IMR-90 (cell line): ENCODE results near the gene ARHGEF2. TPM values are rescaled to one million over a fixed set of nuclear protein-coding genes. Genes with fewer than 3 reads are reported as not detected.

Experiments used
- ATAC-seq: fragments of 200-7000 bp; cut with Tn5 transposase; 2 replicates; pipeline ENCODE4 v1.9.1; 2020; ENCODE audit warnings: low read depth, mild to moderate bottlenecking, moderate library complexity
- BruUV-seq: library from RNA; stranded (reverse); fragments of 400-500 nt; replicated peaks from 2 replicates; lab custom pipeline; 2021; lab: Mats Ljungman, UMichigan
- CTCF ChIA-PET: fragments of 300-600 bp; formaldehyde crosslinking; extraction: SDS; loops from one replicate; lab custom pipeline; 2021; ENCODE audit warnings: antibody characterized with exemption; lab: Yijun Ruan, JAX
- POLR2A ChIA-PET: fragments of 300-600 bp; sonication (Branson Sonifier 250); formaldehyde crosslinking; loops from one replicate; lab custom pipeline; 2022; ENCODE audit warnings: antibody characterized with exemption; ENCODE audit not compliant: unreplicated experiment; lab: Charles Lee
- DNase-seq: peaks from one replicate; pipeline ENCODE4 v3.0.0; 2013
- H2AFZ ChIP-seq: replicated peaks from 2 replicates; pipeline ENCODE3; 2013; ENCODE audit warnings: low read length, mild to moderate bottlenecking; ENCODE audit not compliant: poor library complexity
- H2AK5ac ChIP-seq: 2 replicates; pipeline ENCODE4 v1.6.1; 2013; ENCODE audit warnings: low read depth, low read length, inconsistent platforms
- H2AK9ac ChIP-seq: replicated peaks from 2 replicates; pipeline ENCODE3; 2013; ENCODE audit warnings: mild to moderate bottlenecking, low read depth, low read length, moderate library complexity; ENCODE audit not compliant: poor library complexity
- H2BK120ac ChIP-seq: 2 replicates; pipeline ENCODE4 v1.6.1; 2013; ENCODE audit warnings: low read depth, low read length, inconsistent platforms
- H2BK15ac ChIP-seq: 3 replicates; pipeline ENCODE4 v1.6.1; 2013; ENCODE audit warnings: low read depth, low read length, inconsistent platforms
- H2BK20ac ChIP-seq: 2 replicates; pipeline ENCODE4 v1.6.1; 2013; ENCODE audit warnings: low read depth, mild to moderate bottlenecking, inconsistent platforms, low read length, moderate library complexity
- H2BK5ac ChIP-seq: 2 replicates; pipeline ENCODE4 v1.6.1; 2013; ENCODE audit warnings: mild to moderate bottlenecking, low read depth, low read length, inconsistent platforms; ENCODE audit not compliant: poor library complexity, severe bottlenecking
- H3K14ac ChIP-seq: replicated peaks from 2 replicates; pipeline ENCODE4 v1.6.1; 2013; ENCODE audit warnings: low read depth, low read length, inconsistent platforms
- H3K18ac ChIP-seq: 2 replicates; pipeline ENCODE4 v1.6.1; 2013; ENCODE audit warnings: low read depth, low read length, control low read depth
- H3K23ac ChIP-seq: 2 replicates; pipeline ENCODE4 v1.6.1; 2013; ENCODE audit warnings: low read depth, low read length, inconsistent platforms
- H3K27ac ChIP-seq: 2 replicates; pipeline ENCODE4 v1.5.1; 2013; ENCODE audit warnings: mild to moderate bottlenecking, control low read depth, low read length; ENCODE audit not compliant: insufficient read depth
- H3K27me3 ChIP-seq: 2 replicates; pipeline ENCODE4 v1.6.1; 2013; ENCODE audit warnings: low read length; ENCODE audit not compliant: control insufficient read depth, insufficient read depth
- H3K36me3 ChIP-seq: 2 replicates; pipeline ENCODE4 v1.6.1; 2013; ENCODE audit warnings: low read length, mixed read lengths; ENCODE audit not compliant: control insufficient read depth, insufficient read depth
- H3K4ac ChIP-seq: 2 replicates; pipeline ENCODE4 v1.6.1; 2013; ENCODE audit warnings: low read depth, low read length, inconsistent platforms
- H3K4me1 ChIP-seq: 2 replicates; pipeline ENCODE4 v1.6.1; 2013; ENCODE audit warnings: low read length, mixed read lengths; ENCODE audit not compliant: control insufficient read depth, insufficient read depth
- H3K4me2 ChIP-seq: 2 replicates; pipeline ENCODE4 v1.6.1; 2013; ENCODE audit warnings: low read depth, mild to moderate bottlenecking, control low read depth, low read length, moderate library complexity
- H3K4me3 ChIP-seq: 2 replicates; pipeline ENCODE4 v1.5.1; 2013; ENCODE audit warnings: low read depth, mild to moderate bottlenecking, control low read depth, low read length, moderate library complexity; ENCODE audit not compliant: insufficient read depth
- H3K56ac ChIP-seq: 2 replicates; pipeline ENCODE4 v1.6.1; 2013; ENCODE audit warnings: low read length, inconsistent platforms; ENCODE audit not compliant: insufficient read depth; ENCODE audit errors: extremely low read depth
- H3K79me1 ChIP-seq, 2 experiments: 2 replicates each; pipeline ENCODE4 v1.6.1; 2013; ENCODE audit warnings: low read length in 2 of 2, inconsistent platforms in 1 of 2, low read depth in 1 of 2
- H3K9ac ChIP-seq: 2 replicates; pipeline ENCODE4 v1.6.1; 2013; ENCODE audit warnings: low read depth, low read length, control low read depth
- H3K9me1 ChIP-seq: 2 replicates; pipeline ENCODE4 v1.6.1; 2013; ENCODE audit warnings: low read length, inconsistent platforms; ENCODE audit not compliant: insufficient read depth
- H3K9me3 ChIP-seq: 2 replicates; pipeline ENCODE4 v1.6.1; 2013; ENCODE audit warnings: low read length; ENCODE audit not compliant: control insufficient read depth, insufficient read depth
- H4K20me1 ChIP-seq: 2 replicates; pipeline ENCODE4 v1.6.1; 2013; ENCODE audit warnings: low read length, inconsistent platforms; ENCODE audit not compliant: insufficient read depth
- H4K5ac ChIP-seq: 2 replicates; pipeline ENCODE4 v1.6.1; 2013; ENCODE audit warnings: mild to moderate bottlenecking, low read depth, low read length, control low read depth
- H4K8ac ChIP-seq, 2 experiments: 2 replicates each; pipeline ENCODE4 v1.6.1; 2013; ENCODE audit warnings: low read depth in 2 of 2, low read length in 2 of 2, control low read depth in 1 of 2, inconsistent platforms in 1 of 2
- H4K91ac ChIP-seq: 2 replicates; pipeline ENCODE4 v1.6.1; 2013; ENCODE audit warnings: low read depth, low read length, inconsistent platforms; ENCODE audit not compliant: insufficient read depth
- BHLHE40 ChIP-seq: fragments of 150-350 bp; IDR thresholded peaks from 2 replicates; pipeline ENCODE4 v1.6.1; 2016; ENCODE audit warnings: mild to moderate bottlenecking, low read depth, low read length
- CTCF ChIP-seq: conservative IDR thresholded peaks from 2 replicates; pipeline ENCODE4 v1.5.1; 2012; ENCODE audit warnings: mild to moderate bottlenecking, low read depth, low read length, improper control_type of control experiment
- ELK1 ChIP-seq: fragments of 150-350 bp; IDR thresholded peaks from 2 replicates; pipeline ENCODE4 v1.6.1; 2016; ENCODE audit warnings: low read depth, mild to moderate bottlenecking, low read length, moderate library complexity, borderline replicate concordance
- FOS ChIP-seq: fragments of 150-350 bp; IDR thresholded peaks from 2 replicates; pipeline ENCODE4 v1.6.1; 2016; ENCODE audit warnings: low read depth, low read length
- MAFK ChIP-seq: IDR thresholded peaks from 2 replicates; pipeline ENCODE4 v1.6.1; 2012; ENCODE audit warnings: low read depth, low read length, improper control_type of control experiment
- MAZ ChIP-seq: IDR thresholded peaks from 2 replicates; pipeline ENCODE4 v1.6.1; 2012; ENCODE audit warnings: low read depth, mild to moderate bottlenecking, low read length, improper control_type of control experiment, moderate library complexity, borderline replicate concordance
- MXI1 ChIP-seq: IDR thresholded peaks from 2 replicates; pipeline ENCODE4 v1.6.1; 2012; ENCODE audit warnings: low read depth, mild to moderate bottlenecking, low read length, moderate library complexity, borderline replicate concordance
- USF2 ChIP-seq: fragments of 150-350 bp; IDR thresholded peaks from 2 replicates; pipeline ENCODE4 v1.6.1; 2017; ENCODE audit warnings: mild to moderate bottlenecking, antibody characterized with exemption, low read length, low read depth
- WGBS, 2 experiments: methylation state at CpG; one replicate each; pipeline versions ENCODE4 v1.1.5 to v1.1.7; 2013; ENCODE audit warnings: missing lambda C conversion rate in 2 of 2; ENCODE audit not compliant: insufficient read length in 1 of 2; ENCODE audit errors: extremely low coverage in 2 of 2; 5-methylcytosine and 5-hydroxymethylcytosine counted together
- dilution Hi-C: fragments of 300-500 bp; cut with HindIII; formaldehyde crosslinking; loops from one replicate; pipeline ENCODE4 v1.14.3; 2018; ENCODE audit warnings: low sequenced_read_pairs; ENCODE audit not compliant: unreplicated experiment
- in situ Hi-C: fragments of 300-500 bp; cut with MboI; formaldehyde crosslinking; loops from 3 replicates; pipeline ENCODE4 v1.14.3; 2019; ENCODE audit warnings: low sequenced_read_pairs, inconsistent platforms, mixed read lengths
- intact Hi-C: fragments of 100-400 bp; cut with micrococcal nuclease; formaldehyde crosslinking; loops from 2 replicates; pipeline ENCODE4 v1.10.0; 2022
- polyA plus RNA-seq, 3 experiments: library from polyadenylated mRNA; depleted of rRNA; stranded (reverse); fragments of >200 nt; gene quantifications; 2 replicates each; pipeline ENCODE4 v1.2.3, GENCODE V29; 2012; ENCODE audit warnings: low replicate concordance in 1 of 3
- total RNA-seq: library from RNA; depleted of rRNA; stranded (reverse); fragments of >200 nt; gene quantifications from 2 replicates; pipeline ENCODE4 v1.2.3, GENCODE V29; 2012

ARHGEF2 gene
- total and polyA plus RNA-seq, 2 of the 4 experiments (the other 2 are of a cell fraction) = 91.8 to 117 TPM

DNA sequence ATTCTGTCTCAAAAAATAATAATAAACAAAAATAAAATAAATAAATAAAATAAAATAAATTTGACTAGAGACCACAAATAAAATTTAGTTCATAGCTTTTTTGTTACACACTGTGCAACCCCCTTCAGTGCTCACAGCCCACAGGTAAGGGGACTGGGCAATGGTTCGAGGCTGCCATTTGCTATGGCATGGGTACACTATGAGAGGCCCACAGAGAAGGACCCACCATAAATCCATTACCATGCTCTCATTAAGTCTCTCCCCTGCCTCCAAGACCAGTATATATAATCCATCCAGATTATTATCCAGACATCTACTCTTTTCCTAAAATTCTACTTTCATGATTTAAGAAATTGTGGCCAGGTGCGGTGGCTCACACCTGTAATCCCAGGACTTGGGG, 58.5 kb downstream of the ARHGEF2 start:
- dilution Hi-C loops = no loop called here

More for the DNA sequence above, 58.5 kb downstream of the ARHGEF2 start:
- BruUV-seq = no TSS peak
- Histone ChIP-seq H2AFZ (no peak overlapping the region), H2BK5ac (no peak overlapping the region), H3K4me1 (peaks cover 3% of the 10 kb centered on the region; the same call in 1 of the 2 replicates), H3K9ac (no peak overlapping the region), H2BK120ac (no peak overlapping the region), H2BK20ac (no peak overlapping the region), H3K18ac (no peak overlapping the region), H3K79me1 (peaks cover 22 to 33% of the 10 kb centered on the region in 2 experiments), H4K8ac (no peak overlapping the region), H3K27ac (no peak overlapping the region), H3K4ac (no peak overlapping the region), H3K23ac (no peak overlapping the region), H3K4me2 (no peak overlapping the region), H4K5ac (no peak overlapping the region), H4K20me1 (peaks cover 12% of the 10 kb centered on the region; the same call in 1 of the 2 replicates), H3K56ac (no peak overlapping the region), H3K9me1 (peaks cover 4% of the 10 kb centered on the region; the same call in 1 of the 2 replicates), H3K4me3 (no peak overlapping the region), H3K9me3 (no peaks in the 10 kb centered on the region), H2AK9ac (no peak overlapping the region), H3K14ac (no peak overlapping the region), H4K91ac (no peak overlapping the region), H3K36me3 (peaks cover 61% of the 10 kb centered on the region), H2AK5ac (no peak overlapping the region), H2BK15ac (no peak overlapping the region), H3K27me3 (no peaks in the 10 kb centered on the region)
- ChIA-PET POLR2A (no interaction called here), CTCF (no interaction called here)
- in situ Hi-C loops = no loop called here
- DNase-seq = no peak
- TF ChIP-seq MAZ (no peak), CTCF (no peak), MAFK (no peak), BHLHE40 (no peak), FOS (no peak), MXI1 (no peak), ELK1 (no peak), USF2 (no peak)
- intact Hi-C loops = no loop called here
- ATAC-seq = no peak
- WGBS, 2 experiments = 100% methylated on average over 1 of the region's 2 CpGs; no CpG with 5 or more reads in 1 of the 2 experiments
